HG03565 (cell line): ENCODE results near the gene PKIG.
"Not testable (repeated sequence)": the region's sequence is repeated elsewhere in the genome, so short reads cannot be mapped to it uniquely, and the experiment has no call there.

Experiments
- ATAC-seq: cut with Tn5 transposase; IDR thresholded peaks from one replicate; pipeline ENCODE4 v1.9.1; 2021; ENCODE audit warnings: mild to moderate bottlenecking, moderate library complexity; ENCODE audit not compliant: unreplicated experiment

The PKIG gene

DNA sequence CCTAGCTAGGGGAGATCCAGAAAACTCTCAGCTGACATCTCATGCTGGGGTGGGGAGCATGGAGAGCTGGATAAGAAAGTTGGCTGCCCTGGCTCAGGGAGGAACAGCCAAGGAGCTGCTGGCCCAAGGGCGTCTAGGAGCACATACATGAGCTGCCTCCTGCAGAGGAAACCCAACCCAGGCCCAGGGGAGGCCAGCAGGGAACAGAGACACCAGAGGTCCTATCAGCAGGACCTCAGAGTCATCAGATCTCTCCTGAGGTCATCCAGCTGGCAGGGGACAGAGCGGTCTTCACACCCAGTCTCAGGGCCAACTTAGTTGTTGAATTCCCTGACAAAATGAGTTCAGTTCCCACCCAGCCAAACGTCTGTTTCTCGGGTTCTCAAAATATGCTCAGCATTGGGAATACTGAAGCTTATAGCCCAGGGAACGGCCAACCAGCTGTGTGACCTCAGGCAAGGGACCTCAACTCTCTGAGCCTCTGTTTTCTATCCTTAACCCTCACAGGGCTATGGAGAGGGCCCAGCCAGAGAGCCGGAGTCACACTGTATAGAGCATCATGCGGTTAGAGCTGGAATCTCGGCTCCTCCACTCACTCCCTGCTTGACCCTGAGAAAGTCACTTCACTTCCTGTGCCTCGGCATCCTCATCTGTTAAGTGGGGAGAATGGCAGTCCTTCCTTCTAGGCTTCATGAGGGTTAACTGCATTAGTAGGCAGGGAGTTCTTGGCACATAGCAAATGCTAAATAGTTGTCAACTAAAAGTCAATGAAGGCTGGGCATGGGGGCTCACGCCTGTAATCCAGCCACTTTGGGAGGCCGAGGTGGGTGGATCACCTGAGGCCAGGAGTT is 55.4 kb downstream of the PKIG start:
- no peak for ATAC-seq

DNA sequence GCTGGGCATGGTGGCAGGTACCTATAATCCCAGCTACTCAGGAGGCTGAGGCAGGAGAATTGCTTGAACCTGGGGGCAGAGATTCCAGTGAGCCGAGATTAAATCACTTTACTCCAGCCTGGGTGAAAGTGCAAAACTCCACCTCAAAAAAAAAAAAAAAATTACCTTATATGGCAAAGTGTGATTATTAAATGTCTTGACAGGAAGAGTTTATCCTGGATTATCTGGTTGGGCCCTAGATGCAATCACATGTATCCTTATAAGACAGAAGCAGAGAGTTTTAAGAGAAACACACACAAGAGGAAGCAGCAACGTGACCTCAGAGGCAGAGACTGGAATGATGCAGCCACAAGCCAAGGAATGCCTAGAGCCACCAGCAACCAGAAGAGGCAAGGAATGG is 58.1 kb downstream of the PKIG start:
- no peak for ATAC-seq

DNA sequence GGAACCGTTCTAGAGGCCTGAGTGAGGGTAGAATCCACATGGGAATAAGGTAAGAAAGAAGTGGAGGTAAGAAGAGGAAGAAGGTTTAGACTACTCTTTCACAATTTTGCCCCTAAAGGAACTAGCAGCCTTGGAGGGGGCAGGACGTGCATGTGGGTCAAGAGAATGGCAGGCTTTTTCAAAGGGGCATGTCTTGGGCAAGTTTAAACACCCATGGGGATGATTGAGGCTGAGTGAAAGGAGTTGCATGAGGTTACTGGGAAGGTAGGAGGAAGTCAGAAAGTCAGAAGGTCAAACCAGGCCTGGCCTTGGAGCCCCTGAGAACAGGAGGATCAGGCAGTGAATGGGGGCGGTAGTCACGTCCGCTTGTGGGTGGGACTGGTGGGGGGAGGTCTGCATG is 58.9 kb downstream of the PKIG start:
- no peak for ATAC-seq

DNA sequence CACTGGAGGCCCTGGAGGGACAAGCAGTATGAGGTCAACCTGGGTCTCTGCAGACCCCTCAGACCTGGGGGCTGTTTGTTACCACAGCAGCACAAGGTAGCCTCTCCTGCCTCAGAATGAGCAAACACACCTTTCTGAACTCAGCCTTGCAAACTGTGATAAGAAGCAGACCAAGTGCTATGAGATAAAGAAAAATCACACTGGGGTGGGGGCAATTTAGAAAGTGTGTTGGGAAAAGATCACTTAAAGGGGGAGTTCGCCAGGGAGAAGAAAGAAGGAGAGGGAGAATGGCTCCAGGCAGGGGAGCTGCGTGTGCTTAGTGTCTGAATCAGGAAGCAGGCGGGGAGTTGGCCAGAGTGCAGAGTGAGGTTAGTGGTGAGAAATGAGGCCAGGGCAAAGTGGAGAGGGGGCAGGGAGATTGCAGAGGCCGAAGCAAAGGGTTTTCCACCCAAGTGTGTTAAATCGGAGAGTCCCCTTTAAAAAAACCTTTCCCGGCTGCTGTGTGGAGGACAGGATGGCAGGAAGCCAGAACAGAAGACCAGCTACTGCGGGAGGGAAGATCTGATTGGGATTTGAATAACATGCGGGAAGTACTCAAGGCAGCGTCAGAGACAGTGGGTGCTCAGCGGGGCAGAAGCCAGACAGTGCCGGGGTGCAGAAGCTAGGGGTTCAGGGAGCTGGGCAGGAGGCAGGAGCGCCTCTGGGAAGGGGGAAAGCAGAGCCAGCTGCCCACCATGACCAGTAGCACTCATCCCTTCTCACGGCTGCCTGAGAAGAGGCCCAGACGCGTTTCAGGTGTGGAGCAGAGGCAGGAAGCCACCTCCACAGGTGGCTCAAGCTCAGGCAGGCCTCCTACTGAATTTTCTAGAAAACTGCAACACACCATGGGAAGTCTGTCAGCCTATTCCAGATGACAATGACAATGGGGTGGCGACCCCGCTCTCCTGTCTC is 60.1 kb downstream of the PKIG start:
- no peak for ATAC-seq

DNA sequence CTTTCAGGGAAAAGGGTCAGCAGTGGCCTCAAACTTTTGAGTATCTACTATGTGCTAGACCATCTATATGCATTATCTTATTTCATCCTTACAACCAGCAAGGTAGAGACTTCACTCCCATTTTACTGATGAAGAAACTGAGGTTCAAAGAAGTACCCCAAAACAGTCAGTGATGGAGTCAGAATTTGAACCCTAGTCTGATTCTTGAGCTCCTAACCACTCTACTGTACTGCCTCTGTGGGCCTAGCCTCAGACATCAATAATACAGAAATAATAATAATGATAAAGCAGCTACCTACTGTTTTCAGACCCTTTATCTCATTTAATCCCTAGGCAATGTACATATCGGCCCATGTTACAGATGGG is 60.8 kb downstream of the PKIG start:
- ATAC-seq: no peak

DNA sequence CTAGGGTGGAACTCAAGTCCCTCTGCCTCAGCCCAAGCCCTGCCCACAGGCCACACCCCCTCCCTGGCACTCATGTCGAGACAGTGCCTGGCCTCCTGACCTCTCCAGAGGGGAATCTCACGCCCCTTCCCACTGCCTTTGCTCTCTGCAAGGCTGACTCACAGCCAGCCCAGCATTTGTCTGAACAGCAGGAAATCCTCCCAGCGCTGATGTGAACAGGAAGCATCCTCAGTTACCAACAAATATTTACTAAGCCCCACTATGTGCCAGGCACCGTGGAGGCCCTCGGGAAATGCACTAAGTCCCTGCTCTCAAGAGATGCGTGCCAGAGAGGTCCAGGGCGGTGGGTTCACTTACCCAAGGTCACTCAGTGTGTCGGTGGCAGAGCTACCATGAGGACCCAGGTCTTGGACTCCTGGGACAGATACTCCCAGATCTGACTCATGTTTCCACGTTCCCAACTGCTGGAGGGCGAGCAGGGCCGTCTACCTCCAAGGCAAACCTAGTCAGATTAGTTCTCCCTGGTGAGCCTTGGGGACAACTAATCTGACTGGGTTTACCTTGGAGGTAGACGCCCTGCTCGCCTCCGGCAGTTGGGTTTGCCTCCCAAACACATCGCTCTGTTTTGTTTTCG is 61.3 kb downstream of the PKIG start:
- ATAC-seq: no peak

DNA sequence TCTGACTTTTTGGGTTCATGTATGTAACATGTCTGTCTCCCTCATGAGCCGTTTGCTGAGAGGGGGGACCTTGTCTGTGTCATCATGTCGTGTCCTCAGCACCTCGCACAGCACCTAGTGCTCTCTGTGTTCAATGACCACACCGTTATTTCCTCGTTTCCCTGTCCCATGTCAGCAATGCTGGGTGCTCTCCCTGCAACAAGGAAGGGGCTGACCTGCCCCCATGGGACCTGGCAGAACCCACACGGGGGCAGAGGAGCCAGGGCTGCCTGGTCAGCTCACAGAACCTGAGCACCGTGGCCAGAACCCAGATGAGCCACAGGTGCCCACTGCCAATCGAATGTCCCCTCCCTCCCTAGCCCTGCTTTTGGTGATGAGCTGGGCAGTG is 61.8 kb downstream of the PKIG start:
- no peak for ATAC-seq

DNA sequence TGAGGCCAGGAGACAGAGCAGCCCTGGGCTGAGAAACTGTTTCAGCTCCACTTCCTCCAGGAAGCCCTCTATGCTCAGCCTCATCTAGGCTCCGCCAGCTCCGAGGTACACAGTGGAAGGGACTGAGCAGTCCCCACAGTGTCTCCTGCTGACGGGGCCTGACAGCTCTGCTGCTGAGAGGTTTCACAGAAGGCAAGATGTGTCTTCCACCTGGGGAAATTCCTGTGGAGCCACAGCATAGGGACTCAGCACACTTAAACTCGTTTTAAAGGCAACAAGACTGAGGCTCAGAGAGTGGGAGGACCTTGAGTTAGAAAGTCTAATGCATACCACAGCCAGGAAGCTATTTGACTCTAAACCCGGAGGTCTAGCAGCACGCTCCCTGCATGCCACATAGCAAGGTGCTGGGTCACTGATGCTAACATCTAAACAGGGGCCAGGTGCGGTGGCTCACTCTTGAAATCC is 62.3 kb downstream of the PKIG start:
- no peak for ATAC-seq

DNA sequence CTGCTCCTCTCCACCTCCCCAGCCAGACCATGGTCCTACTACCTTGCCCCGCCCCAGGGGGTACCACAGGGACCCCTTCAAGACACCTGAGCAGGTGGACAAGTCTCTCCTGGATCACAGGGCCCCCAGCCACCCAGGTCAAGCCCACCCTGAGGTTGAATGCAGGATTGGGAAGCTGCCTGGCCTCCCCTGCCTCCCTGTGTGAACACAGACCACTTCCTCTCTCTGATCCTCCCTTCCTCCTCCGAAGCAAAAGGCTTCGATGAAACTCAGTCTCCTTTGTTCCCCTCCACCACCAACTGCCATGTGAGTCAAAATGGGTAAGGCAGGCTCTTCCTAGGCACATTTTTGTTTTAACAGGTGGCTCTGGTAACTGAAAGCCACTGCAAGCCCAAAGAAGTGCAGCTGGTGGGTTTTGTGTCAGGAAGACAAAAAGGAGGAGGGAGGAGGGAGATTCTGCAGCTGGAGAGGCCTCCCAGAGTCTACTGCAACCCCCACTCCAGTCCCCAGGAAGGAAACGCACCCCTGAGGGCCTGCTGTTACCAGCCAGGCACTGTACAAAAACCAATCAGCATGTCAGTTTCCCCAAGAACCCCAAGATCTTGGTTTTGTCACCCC is 63.8 kb downstream of the PKIG start:
- no peak for ATAC-seq

DNA sequence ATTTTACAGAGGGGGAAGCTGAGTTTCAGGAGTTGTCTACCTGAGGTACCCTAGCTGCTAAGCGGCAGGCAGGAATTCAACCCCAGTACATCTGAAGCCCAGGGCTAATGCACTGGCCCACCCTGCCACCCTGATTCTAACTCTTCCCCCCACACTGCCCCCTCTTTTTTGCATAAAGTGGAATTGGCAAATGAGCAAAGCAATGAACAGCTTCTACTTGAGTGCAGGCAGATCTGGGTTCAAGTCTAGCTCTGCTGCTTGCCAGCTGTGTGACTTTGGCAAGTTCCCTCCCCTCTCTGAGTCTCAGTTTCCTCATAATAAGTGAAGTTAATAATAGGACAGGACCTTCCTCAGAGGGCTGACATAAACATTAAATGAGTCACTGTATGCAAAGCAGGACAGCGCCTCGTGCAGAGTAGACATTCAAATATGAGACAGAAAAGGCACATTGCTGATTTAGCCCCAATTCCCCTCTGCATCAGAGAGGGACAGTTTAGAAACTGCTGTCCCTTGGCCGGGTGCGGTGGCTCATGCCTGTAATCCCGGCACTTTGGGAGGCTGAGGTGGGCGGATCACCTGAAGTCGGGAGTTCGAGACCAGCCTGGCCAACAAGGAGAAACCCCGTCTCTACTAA is 64.4 kb downstream of the PKIG start:
- ATAC-seq: peak; percentile 47

DNA sequence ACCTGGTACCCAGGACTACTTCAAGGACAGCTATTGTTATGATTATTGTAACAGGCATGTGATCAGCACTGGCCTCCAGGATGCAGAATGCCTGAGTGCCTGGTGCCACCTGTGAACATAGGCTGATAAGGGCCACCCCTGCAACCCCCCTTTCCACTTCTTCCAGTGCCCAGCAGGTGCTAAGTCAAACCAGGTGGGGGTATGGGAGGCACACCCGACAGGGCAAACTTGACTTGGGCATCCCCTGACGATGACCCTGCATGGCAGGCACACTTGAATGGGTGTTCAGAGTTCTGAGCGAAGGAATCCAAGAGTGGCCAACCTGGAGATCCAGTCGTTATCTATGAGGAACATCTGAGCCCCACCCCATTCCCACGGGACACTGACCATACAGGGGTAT is 65.7 kb downstream of the PKIG start:
- no peak for ATAC-seq

DNA sequence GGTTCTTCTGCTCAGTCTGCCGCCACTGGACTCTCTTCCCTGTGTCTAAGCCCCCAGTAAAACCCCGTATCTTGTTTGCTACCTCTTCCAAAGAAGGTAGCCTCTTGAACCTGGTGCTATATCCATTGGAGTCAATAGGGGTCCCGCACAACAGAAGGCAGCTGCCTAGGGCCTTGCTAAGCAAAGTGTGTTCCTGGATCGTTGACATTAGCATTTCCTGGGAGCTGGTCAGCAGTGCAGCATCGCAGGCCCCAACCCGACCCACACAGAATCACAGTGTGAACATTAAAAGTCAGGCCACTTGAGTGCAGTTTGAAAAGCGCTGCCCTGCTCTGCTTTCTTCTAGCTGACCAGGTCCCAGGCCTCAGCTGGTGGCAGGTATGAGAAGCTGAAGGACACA is 66.2 kb downstream of the PKIG start:
- no peak for ATAC-seq

DNA sequence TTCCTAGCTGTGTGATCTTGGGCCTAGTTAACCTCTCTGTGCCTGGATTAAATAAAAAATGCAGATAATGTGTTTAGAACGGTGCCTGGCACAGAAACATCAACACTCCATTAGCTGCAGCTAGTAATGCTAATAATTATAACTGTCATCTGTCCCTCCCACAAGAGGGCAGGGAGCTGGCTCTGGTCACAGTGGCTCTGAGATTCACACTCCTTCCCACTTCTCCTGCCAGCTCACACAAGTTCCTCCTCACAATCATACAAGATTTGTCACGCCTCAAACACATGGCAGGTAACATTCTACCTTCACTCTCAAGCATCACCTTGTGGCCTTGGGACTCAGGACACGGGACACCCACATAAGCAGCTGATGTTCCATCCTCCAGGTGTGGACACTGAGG is 66.7 kb downstream of the PKIG start:
- ATAC-seq: no peak

DNA sequence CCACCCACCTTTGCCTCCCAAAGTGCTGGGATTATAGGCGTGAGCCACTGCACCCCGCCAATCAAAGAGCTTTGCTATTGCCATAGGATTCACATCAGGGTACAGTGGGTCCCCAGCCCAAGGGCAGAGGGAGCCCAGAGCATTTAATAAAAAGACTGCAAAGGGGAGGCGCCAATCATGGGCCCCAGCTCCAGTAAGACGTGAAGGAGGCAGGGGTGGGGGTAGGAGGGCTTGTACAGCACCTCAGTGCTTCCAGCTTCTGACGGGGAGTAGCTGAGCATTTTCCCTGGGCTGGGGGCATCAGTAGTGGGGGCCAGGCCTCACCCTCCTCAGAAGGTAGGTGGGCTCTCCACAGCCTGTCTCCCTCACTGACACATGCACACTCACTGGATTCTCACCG is 67.6 kb downstream of the PKIG start:
- ATAC-seq: no peak

DNA sequence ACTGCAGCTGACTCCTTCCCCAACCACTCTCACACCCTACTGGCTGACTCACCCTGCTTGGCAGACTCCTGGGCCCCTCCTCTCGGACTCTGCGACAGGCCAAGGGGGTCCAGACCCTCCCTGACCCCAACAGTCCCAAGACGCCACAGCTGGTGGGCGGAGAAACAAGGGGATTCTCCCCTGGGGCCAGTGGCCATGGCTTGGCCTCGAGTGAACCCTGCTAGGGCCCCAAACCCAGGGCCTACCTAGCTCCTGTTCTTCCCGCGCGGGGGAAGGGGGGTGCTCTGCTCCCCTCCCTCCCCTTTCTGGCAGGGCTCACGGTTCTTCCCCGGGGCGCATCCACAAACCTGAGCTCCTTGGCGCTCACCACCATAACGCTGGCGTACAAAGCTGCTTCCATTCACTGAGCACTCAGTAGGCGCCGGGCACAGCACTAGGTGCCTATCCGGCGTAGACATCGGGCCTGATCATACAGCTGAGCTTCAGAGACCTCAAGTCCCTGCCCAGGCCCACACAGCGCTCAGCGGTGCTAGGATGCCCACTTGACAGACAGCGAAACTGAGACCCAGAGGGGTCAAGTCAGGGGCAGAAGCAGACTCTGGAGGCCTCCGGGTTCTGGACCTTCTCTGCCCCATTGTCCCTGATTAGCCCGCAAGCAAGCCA is 68.5 kb downstream of the PKIG start:
- no peak for ATAC-seq

DNA sequence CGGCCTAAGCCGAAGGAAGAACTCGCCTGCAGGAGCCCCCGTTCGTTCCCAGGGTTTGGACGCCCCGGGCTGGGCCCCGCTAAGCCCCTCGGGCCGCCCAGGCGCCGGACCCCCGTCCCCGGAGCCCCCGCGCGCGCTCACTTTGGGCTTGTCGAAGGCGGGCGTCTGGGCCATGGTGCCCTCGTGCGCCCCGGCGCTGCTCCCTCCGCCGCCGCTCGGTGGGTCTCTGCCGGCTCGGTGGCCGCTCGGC is 69.0 kb downstream of the PKIG start:
- no peak for ATAC-seq

DNA sequence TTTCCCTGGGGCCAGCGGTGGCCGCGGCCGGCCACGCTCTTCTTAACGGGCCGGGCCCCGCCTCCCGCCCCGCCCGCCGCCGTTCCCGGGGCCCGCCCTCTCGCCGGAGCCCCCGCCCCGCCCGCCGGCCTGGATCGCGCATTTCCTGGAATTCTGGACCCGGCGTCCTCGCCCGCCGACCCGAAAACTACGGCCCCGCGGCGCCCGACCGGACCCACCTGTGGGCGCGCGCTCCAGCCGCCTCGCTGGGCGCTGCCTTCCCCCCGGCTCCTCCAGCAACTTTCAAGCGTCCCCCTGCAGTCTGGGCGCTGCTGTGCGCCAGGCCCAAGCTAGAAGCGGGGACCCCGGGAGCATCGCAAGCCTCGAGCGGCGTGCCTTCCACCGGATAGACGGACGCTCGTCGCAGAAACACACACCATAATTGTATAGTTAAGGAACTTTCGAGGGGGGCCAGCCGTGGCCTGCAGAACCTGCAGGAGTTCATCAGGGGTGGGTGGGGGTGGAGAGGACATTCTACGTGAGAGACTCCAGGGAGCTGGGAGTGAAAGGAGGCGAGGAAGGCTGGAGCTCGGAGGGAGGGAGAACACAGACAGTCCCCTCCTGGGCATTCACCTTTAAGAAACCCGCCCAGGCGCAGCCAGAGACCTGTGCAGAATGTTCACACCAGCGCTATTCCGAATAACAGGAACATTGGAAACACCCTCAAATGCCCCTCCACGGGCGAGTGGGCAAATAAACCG is 69.5 kb downstream of the PKIG start, which contains the start of gene ADA:
Gene ADA, minus strand, starts transcription at position 16 of the 740 bp plus-strand sequence. CDS start 92 bp downstream, outside the sequence.
- no peak for ATAC-seq

DNA sequence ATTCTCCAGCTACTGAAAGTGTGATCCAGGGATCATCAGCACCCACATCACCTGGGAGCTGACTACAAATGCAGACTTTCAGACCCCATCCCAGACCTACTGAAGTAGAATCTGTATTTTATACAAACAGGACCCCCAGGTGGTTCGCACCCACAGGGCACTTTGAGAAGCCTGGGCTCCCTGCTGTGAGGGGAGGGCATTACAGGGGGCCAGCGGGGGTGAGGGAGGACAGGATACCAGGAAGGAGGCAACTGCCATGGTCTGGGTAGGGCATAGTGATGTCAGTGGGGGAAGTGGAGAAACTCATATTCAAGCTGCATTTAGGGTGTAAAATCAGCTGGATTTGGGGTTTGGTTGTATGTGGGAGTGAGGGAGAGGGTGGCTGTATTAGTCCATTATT is 71.2 kb downstream of the PKIG start:
- no peak for ATAC-seq

DNA sequence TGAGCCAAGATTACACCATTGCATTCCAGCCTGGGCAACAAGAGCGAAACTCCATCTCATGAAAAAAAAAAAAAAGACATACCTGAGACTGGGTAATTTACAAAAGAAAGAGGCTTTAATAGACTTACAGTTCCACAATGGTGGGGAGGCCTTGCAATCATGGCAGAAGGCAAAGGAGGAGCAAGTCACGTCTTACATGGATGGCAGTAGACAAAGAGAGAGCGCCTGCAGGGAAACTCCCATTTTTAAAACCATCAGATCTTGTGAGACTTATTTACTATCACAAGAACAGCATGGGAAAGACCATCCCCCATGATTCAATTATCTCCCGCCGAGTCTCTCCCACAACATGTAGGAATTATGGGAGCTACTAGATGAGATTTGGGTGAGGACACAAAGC is 71.8 kb downstream of the PKIG start:
- ATAC-seq: not testable (repeated sequence)

DNA sequence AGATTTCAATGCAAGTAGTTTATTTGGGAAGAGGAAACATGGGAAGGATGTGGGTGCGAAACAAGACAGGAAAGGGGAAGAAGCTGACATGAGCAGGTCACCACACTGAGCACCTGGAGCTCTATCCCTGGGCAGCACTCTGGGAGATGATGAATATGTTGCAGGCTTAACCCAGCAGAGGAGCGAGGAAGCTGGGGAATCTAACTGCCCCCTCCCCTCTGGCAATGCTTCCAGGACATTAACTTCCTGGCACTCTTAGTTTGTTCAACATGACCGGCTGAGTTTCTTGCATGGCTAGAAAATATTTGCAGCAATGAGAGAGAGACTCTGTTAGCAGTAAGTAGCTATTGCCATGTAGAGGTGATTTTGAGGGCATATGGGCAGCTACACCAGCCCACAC is 74.1 kb downstream of the PKIG start:
- no peak for ATAC-seq
